ENCODE results near the gene EIF4E3.

Gene EIF4E3

DNA sequence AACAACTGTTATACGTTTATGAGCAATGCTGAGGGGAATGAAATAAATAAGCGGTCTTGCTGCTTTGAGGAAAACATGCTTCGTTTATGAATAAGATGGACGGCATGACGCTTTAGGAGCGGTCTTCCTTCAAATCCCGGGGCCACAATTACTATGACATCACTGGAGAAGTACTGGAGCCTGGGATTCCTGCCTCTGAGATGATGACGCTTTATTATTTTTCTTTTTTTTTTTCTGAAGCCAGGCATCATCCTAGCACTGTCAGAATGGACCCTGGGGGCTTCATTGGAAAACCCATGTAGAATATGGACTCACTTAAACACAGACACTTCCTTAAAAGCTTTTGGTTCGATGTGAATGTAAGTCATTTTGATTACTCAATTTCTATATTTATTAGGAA lies 89.2 kb downstream of the EIF4E3 start:
- no peak for DNase-seq (ENCODE audit: extremely low read depth, insufficient read length)
- no peaks in the 10 kb centered on the region for H3K36me3 ChIP-seq (ENCODE audit: control insufficient read depth, insufficient read depth, low read length)

GRCh38 chr3:71634671-71635070 lies 90.5 kb downstream of the EIF4E3 start:
- no peak overlapping the region for H3K4me3 ChIP-seq (replicated peaks; ENCODE audit: low read depth, low read length)
- no peak for DNase-seq (ENCODE audit: extremely low read depth, insufficient read length)
- TF ChIP-seq, protein P1, sequence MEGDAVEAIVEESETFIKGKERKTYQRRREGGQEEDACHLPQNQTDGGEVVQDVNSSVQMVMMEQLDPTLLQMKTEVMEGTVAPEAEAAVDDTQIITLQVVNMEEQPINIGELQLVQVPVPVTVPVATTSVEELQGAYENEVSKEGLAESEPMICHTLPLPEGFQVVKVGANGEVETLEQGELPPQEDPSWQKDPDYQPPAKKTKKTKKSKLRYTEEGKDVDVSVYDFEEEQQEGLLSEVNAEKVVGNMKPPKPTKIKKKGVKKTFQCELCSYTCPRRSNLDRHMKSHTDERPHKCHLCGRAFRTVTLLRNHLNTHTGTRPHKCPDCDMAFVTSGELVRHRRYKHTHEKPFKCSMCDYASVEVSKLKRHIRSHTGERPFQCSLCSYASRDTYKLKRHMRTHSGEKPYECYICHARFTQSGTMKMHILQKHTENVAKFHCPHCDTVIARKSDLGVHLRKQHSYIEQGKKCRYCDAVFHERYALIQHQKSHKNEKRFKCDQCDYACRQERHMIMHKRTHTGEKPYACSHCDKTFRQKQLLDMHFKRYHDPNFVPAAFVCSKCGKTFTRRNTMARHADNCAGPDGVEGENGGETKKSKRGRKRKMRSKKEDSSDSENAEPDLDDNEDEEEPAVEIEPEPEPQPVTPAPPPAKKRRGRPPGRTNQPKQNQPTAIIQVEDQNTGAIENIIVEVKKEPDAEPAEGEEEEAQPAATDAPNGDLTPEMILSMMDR (IDR thresholded peaks at IDR 0.05; ENCODE audit: insufficient read depth, low read length, poor library complexity, severe bottlenecking): no peak

More for the DNA sequence above, 89.2 kb downstream of the EIF4E3 start:
- Histone ChIP-seq H3K27me3 (replicated peaks; ENCODE audit: control insufficient read depth, insufficient read depth, low read length) (no peaks in the 10 kb centered on the region; the same call in 1 of the 2 replicates), H3K4me3 (replicated peaks; ENCODE audit: low read depth, low read length) (no peak overlapping the region)
- TF ChIP-seq, protein P1 (IDR thresholded peaks at IDR 0.05; ENCODE audit: insufficient read depth, low read length, poor library complexity, severe bottlenecking): no peak

GRCh38 chr3:71629711-71630110 lies 95.5 kb downstream of the EIF4E3 start:
- TF ChIP-seq, protein P1 (IDR thresholded peaks at IDR 0.05; ENCODE audit: insufficient read depth, low read length, poor library complexity, severe bottlenecking): no peak
- no peak for DNase-seq (ENCODE audit: extremely low read depth, insufficient read length)
- H3K27me3 ChIP-seq (replicated peaks; ENCODE audit: control insufficient read depth, insufficient read depth, low read length): no peaks in the 10 kb centered on the region; the same call in 1 of the 2 replicates
- no peak overlapping the region for H3K4me3 ChIP-seq (replicated peaks; ENCODE audit: low read depth, low read length)
- H3K36me3 ChIP-seq (ENCODE audit: control insufficient read depth, insufficient read depth, low read length): no peaks in the 10 kb centered on the region

More at GRCh38 chr3:71634671-71635070, 90.5 kb downstream of the EIF4E3 start:
- no peaks in the 10 kb centered on the region for H3K36me3 ChIP-seq (ENCODE audit: control insufficient read depth, insufficient read depth, low read length)
- no peaks in the 10 kb centered on the region; the same call in 1 of the 2 replicates for H3K27me3 ChIP-seq (replicated peaks; ENCODE audit: control insufficient read depth, insufficient read depth, low read length)

GRCh38 chr3:71629289-71629688 lies 95.9 kb downstream of the EIF4E3 start:
- TF ChIP-seq, protein P1 (IDR thresholded peaks at IDR 0.05; ENCODE audit: insufficient read depth, low read length, poor library complexity, severe bottlenecking): no peak
- Histone ChIP-seq H3K4me3 (replicated peaks; ENCODE audit: low read depth, low read length) (no peak overlapping the region), H3K36me3 (ENCODE audit: control insufficient read depth, insufficient read depth, low read length) (no peaks in the 10 kb centered on the region), H3K27me3 (replicated peaks; ENCODE audit: control insufficient read depth, insufficient read depth, low read length) (no peaks in the 10 kb centered on the region; the same call in 1 of the 2 replicates)
- no peak for DNase-seq (ENCODE audit: extremely low read depth, insufficient read length)

DNA sequence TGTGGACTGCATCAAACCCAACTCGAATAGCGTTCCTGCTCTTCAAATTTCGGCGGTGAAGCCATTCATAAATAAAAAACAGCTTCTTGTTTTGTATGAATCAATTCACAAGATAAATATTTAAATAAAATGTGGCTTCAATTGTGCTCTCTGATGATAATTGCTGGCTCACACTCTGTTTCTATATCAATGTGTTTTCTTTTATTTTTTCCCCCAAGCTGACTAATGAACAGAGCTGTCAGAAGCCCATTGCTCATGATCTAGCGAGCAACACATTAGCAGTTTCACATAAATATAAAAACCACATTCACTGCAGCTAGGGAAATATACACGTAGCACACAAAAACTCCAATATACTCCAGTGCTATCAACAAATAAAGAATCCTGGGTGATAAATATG lies 96.7 kb downstream of the EIF4E3 start:
- no peak for DNase-seq (ENCODE audit: extremely low read depth, insufficient read length)
- Histone ChIP-seq H3K4me3 (replicated peaks; ENCODE audit: low read depth, low read length) (no peak overlapping the region), H3K27me3 (replicated peaks; ENCODE audit: control insufficient read depth, insufficient read depth, low read length) (peaks cover under 1% of the 10 kb centered on the region; the same call in 1 of the 2 replicates), H3K36me3 (ENCODE audit: control insufficient read depth, insufficient read depth, low read length) (no peaks in the 10 kb centered on the region)
- TF ChIP-seq, protein P1 (IDR thresholded peaks at IDR 0.05; ENCODE audit: insufficient read depth, low read length, poor library complexity, severe bottlenecking): no peak

- TF ChIP-seq, protein P1 (IDR thresholded peaks at IDR 0.05; ENCODE audit: insufficient read depth, low read length, poor library complexity, severe bottlenecking): no peak
- H3K27me3 ChIP-seq (replicated peaks; ENCODE audit: control insufficient read depth, insufficient read depth, low read length): 0 out of 2 replicates have a peak, but pooled peaks cover 2% of the 10 kb centered on the region
- no peaks in the 10 kb centered on the region for H3K36me3 ChIP-seq (ENCODE audit: control insufficient read depth, insufficient read depth, low read length)
- no peak overlapping the region for H3K4me3 ChIP-seq (replicated peaks; ENCODE audit: low read depth, low read length)
- DNase-seq (ENCODE audit: extremely low read depth, insufficient read length): no peak
These were observed 99.5 kb downstream of the EIF4E3 start for GRCh38 chr3:71625676-71626075.

All from GM06990 (cell line).